ENCODE results near the gene OGG1. TPM values are rescaled to one million over a fixed set of nuclear protein-coding genes. Genes with fewer than 3 reads are reported as not detected.
A peak's percentile ranks its signal among the peaks of the same experiment; 100 is the strongest.

Gene OGG1
- total RNA-seq, 1 experiment from 2014 or later: 15.3 TPM

- Mint-ChIP-seq H3K4me1 (ENCODE audit: insufficient read depth, unreplicated experiment) (peaks cover 13% of the 10 kb centered on the region), H3K36me3 (ENCODE audit: insufficient read depth, unreplicated experiment) (peaks cover 37% of the 10 kb centered on the region), H3K27me3 (ENCODE audit: insufficient read depth, unreplicated experiment) (no peaks in the 10 kb centered on the region), H3K27ac (ENCODE audit: low read depth, unreplicated experiment) (no peak overlapping the region), H3K9me3 (ENCODE audit: unreplicated experiment) (no peaks in the 10 kb centered on the region), H3K4me3 (ENCODE audit: unreplicated experiment) (no peak overlapping the region)
- no TSS peak for BruUV-seq (replicated peaks)
- peak; percentile 12 for TF ChIP-seq CTCF (IDR thresholded peaks at IDR 0.05; ENCODE audit: unreplicated experiment)
- peak; percentile 25 for DNase-seq (ENCODE audit: unreplicated experiment)
- intact Hi-C loops (cut with micrococcal nuclease): no loop called here
- ChIA-PET POLR2A (interaction anchor here (0.7 to 1.1 kb wide), 2 partner anchors 10 to 535 kb away, joined by 3 read pairs; partner anchors contain the start of gene ARPC4), CTCF (interaction anchor here (0.7 to 1.0 kb wide), 3 partner anchors 11 to 294 kb away, joined by 3 read pairs; no protein-coding TSS in a partner anchor)
Measured at GRCh38 chr3:9782770-9783169, 33.0 kb downstream of the OGG1 start.

GRCh38 chr3:9783954-9784353, 34.2 kb downstream of the OGG1 start:
- TF ChIP-seq CTCF (IDR thresholded peaks at IDR 0.05; ENCODE audit: unreplicated experiment): no peak
- Mint-ChIP-seq H3K27me3 (ENCODE audit: insufficient read depth, unreplicated experiment) (no peaks in the 10 kb centered on the region), H3K9me3 (ENCODE audit: unreplicated experiment) (no peaks in the 10 kb centered on the region), H3K4me3 (ENCODE audit: unreplicated experiment) (no peak overlapping the region), H3K27ac (ENCODE audit: low read depth, unreplicated experiment) (no peak overlapping the region), H3K36me3 (ENCODE audit: insufficient read depth, unreplicated experiment) (peaks cover 40% of the 10 kb centered on the region), H3K4me1 (ENCODE audit: insufficient read depth, unreplicated experiment) (peaks cover 2% of the 10 kb centered on the region)
- no peak for DNase-seq (ENCODE audit: unreplicated experiment)
- BruUV-seq (replicated peaks): no TSS peak
- CTCF ChIA-PET: interaction anchor here (0.7 kb wide), 1 partner anchor 919 kb away, joined by 6 read pairs; no protein-coding TSS in a partner anchor
- intact Hi-C loops (cut with micrococcal nuclease): no loop called here
- POLR2A ChIA-PET: no interaction called here

- H3K4me1 Mint-ChIP-seq (ENCODE audit: insufficient read depth, unreplicated experiment): peaks cover 1% of the 10 kb centered on the region
Measured at GRCh38 chr3:9784965-9785364, 35.2 kb downstream of the OGG1 start.

GRCh38 chr3:9785602-9786001, 35.9 kb downstream of the OGG1 start:
- intact Hi-C loops (cut with micrococcal nuclease): no loop called here
- CTCF ChIA-PET: interaction anchor here (0.6 to 0.8 kb wide), 2 partner anchors 22 to 282 kb away, joined by 3 read pairs; no protein-coding TSS in a partner anchor
- no peak for DNase-seq (ENCODE audit: unreplicated experiment)
- H3K36me3 Mint-ChIP-seq (ENCODE audit: insufficient read depth, unreplicated experiment): peaks cover 57% of the 10 kb centered on the region
- no TSS peak for BruUV-seq (replicated peaks)
- H3K4me3 Mint-ChIP-seq (ENCODE audit: unreplicated experiment): no peak overlapping the region
- no peaks in the 10 kb centered on the region for H3K27me3 Mint-ChIP-seq (ENCODE audit: insufficient read depth, unreplicated experiment)
- no peaks in the 10 kb centered on the region for H3K9me3 Mint-ChIP-seq (ENCODE audit: unreplicated experiment)
- H3K4me1 Mint-ChIP-seq (ENCODE audit: insufficient read depth, unreplicated experiment): peaks cover 8% of the 10 kb centered on the region
- POLR2A ChIA-PET: interaction anchor here (1.4 kb wide), 1 partner anchor 36 kb away, joined by 6 read pairs; the partner anchor contains the start of gene OGG1
- no peak overlapping the region for H3K27ac Mint-ChIP-seq (ENCODE audit: low read depth, unreplicated experiment)
- TF ChIP-seq CTCF (IDR thresholded peaks at IDR 0.05; ENCODE audit: unreplicated experiment): no peak

More at GRCh38 chr3:9784965-9785364, 35.2 kb downstream of the OGG1 start:
- ChIA-PET CTCF (interaction anchor here (0.5 to 0.8 kb wide), 2 partner anchors 43 to 281 kb away, joined by 3 to 6 read pairs; no protein-coding TSS in a partner anchor), POLR2A (interaction anchor here (0.5 to 1.4 kb wide), 3 partner anchors 8 to 35 kb away, joined by 3 to 6 read pairs (median 4); partner anchors contain the start of genes ARPC4, OGG1 and TTLL3)
- no peak for DNase-seq (ENCODE audit: unreplicated experiment)
- no peaks in the 10 kb centered on the region for H3K27me3 Mint-ChIP-seq (ENCODE audit: insufficient read depth, unreplicated experiment)
- intact Hi-C loops (cut with micrococcal nuclease): no loop called here
- no peak overlapping the region for H3K27ac Mint-ChIP-seq (ENCODE audit: low read depth, unreplicated experiment)
- no TSS peak for BruUV-seq (replicated peaks)
- H3K4me3 Mint-ChIP-seq (ENCODE audit: unreplicated experiment): no peak overlapping the region
- H3K36me3 Mint-ChIP-seq (ENCODE audit: insufficient read depth, unreplicated experiment): peaks cover 51% of the 10 kb centered on the region
- no peak for TF ChIP-seq CTCF (IDR thresholded peaks at IDR 0.05; ENCODE audit: unreplicated experiment)
- no peaks in the 10 kb centered on the region for H3K9me3 Mint-ChIP-seq (ENCODE audit: unreplicated experiment)
